GM23338 (cell line): ENCODE results near the gene CCDC57. TPM values are rescaled to one million over a fixed set of nuclear protein-coding genes. Genes with fewer than 3 reads are reported as not detected.

Source experiments
- ATAC-seq: fragments of 200-7000 bp; cut with Tn5 transposase; 3 replicates; pipeline ENCODE4 v1.9.1; 2020
- DNase-seq: peaks from one replicate; pipeline ENCODE4 v3.0.0-alpha.2; 2015; ENCODE audit warnings: low spot score
- H2AFZ ChIP-seq: fragments of 200-600 bp; sonication (generic); 2 replicates; pipeline ENCODE4 v1.8.0; 2016; ENCODE audit warnings: antibody characterized with exemption, mild to moderate bottlenecking, moderate library complexity
- H3F3A ChIP-seq: fragments of 200-600 bp; sonication (generic); replicated peaks from 2 replicates; pipeline ENCODE4 v1.8.0; 2017; ENCODE audit warnings: antibody characterized with exemption, mixed run types, low read depth
- H3K27ac ChIP-seq: fragments of 200-600 bp; sonication (generic); 2 replicates; pipeline ENCODE4 v1.6.1; 2016; ENCODE audit warnings: low read depth
- H3K27me3 ChIP-seq: fragments of 200-600 bp; sonication (generic); 2 replicates; pipeline ENCODE4 v1.8.0; 2016; ENCODE audit warnings: mild to moderate bottlenecking, mixed run types, moderate library complexity; ENCODE audit not compliant: insufficient read depth
- H3K36me3 ChIP-seq: fragments of 200-600 bp; sonication (generic); 2 replicates; pipeline ENCODE4 v1.8.0; 2016; ENCODE audit warnings: mild to moderate bottlenecking; ENCODE audit not compliant: insufficient read depth
- H3K4me1 ChIP-seq: fragments of 200-600 bp; sonication (generic); 2 replicates; pipeline ENCODE4 v1.8.0; 2016; ENCODE audit warnings: mild to moderate bottlenecking, moderate library complexity; ENCODE audit not compliant: insufficient read depth
- H3K4me2 ChIP-seq: fragments of 200-600 bp; sonication (generic); 2 replicates; pipeline ENCODE4 v1.7.1; 2017; ENCODE audit warnings: mixed run types
- H3K4me3 ChIP-seq: fragments of 200-600 bp; sonication (generic); 2 replicates; pipeline ENCODE4 v1.6.1; 2016; ENCODE audit warnings: mixed run types
- H3K79me2 ChIP-seq: fragments of 200-600 bp; sonication (generic); replicated peaks from 2 replicates; pipeline ENCODE4 v1.8.0; 2017; ENCODE audit warnings: mild to moderate bottlenecking; ENCODE audit not compliant: insufficient read depth
- H3K9me2 ChIP-seq: fragments of 200-600 bp; sonication (generic); 2 replicates; pipeline ENCODE4 v1.8.0; 2017; ENCODE audit not compliant: insufficient read depth
- H4K20me1 ChIP-seq: fragments of 200-600 bp; sonication (generic); replicated peaks from 2 replicates; pipeline ENCODE4 v1.8.0; 2017; ENCODE audit warnings: mild to moderate bottlenecking; ENCODE audit not compliant: insufficient read depth
- H3K27ac Mint-ChIP-seq: 2 replicates; pipeline ENCODE4 v1.8.0; 2020; ENCODE audit warnings: inconsistent platforms, mild to moderate bottlenecking, moderate library complexity, mixed read lengths
- H3K27me3 Mint-ChIP-seq: 3 replicates; pipeline ENCODE4 v1.8.0; 2022; ENCODE audit warnings: low read depth, mild to moderate bottlenecking, moderate library complexity, mixed read lengths, inconsistent platforms; ENCODE audit not compliant: insufficient read depth, poor library complexity
- H3K36me3 Mint-ChIP-seq: 3 replicates; pipeline ENCODE4 v1.8.0; 2021; ENCODE audit warnings: low read depth, mild to moderate bottlenecking, inconsistent platforms, moderate library complexity, mixed read lengths
- H3K4me1 Mint-ChIP-seq: 3 replicates; pipeline ENCODE4 v1.8.0; 2020; ENCODE audit warnings: mild to moderate bottlenecking, inconsistent platforms, mixed read lengths
- H3K4me3 Mint-ChIP-seq: 3 replicates; pipeline ENCODE4 v1.8.0; 2021; ENCODE audit warnings: moderate library complexity, mild to moderate bottlenecking, inconsistent platforms, mixed read lengths
- H3K9me3 Mint-ChIP-seq: 3 replicates; pipeline ENCODE4 v1.8.0; 2020; ENCODE audit warnings: moderate library complexity, mild to moderate bottlenecking, inconsistent platforms, mixed read lengths
- CREB1 ChIP-seq: fragments of 250-450 bp; sonication (Bioruptor Pico); IDR thresholded peaks from 2 replicates; pipeline ENCODE4 v1.5.0; 2020; ENCODE audit warnings: low read depth, mild to moderate bottlenecking, moderate library complexity
- EZH2 ChIP-seq: fragments of 200-600 bp; sonication (generic); IDR thresholded peaks from one replicate; pipeline ENCODE4 v1.8.0; 2017; ENCODE audit warnings: antibody characterized with exemption, mild to moderate bottlenecking, low read depth; ENCODE audit not compliant: unreplicated experiment
- EZH2phosphoT487 ChIP-seq: fragments of 200-600 bp; sonication (generic); IDR thresholded peaks from one replicate; pipeline ENCODE4 v1.8.1; 2018; ENCODE audit warnings: antibody characterized with exemption; ENCODE audit not compliant: unreplicated experiment
- JUNB ChIP-seq: IDR thresholded peaks from one replicate; pipeline ENCODE4 v1.6.1; 2016; ENCODE audit warnings: antibody characterized with exemption; ENCODE audit not compliant: unreplicated experiment
- NANOG ChIP-seq: IDR thresholded peaks from 2 replicates; pipeline ENCODE4 v1.6.1; 2016; ENCODE audit warnings: antibody characterized with exemption, borderline replicate concordance
- POLR2AphosphoS5 ChIP-seq: IDR thresholded peaks from 2 replicates; pipeline ENCODE4 v1.6.1; 2016; ENCODE audit warnings: antibody characterized with exemption, low read depth
- STAT1 ChIP-seq: IDR thresholded peaks from one replicate; pipeline ENCODE4 v1.6.1; 2016; ENCODE audit warnings: antibody characterized with exemption; ENCODE audit not compliant: unreplicated experiment
- ZNF114 ChIP-seq: fragments of 250-450 bp; sonication (Bioruptor Pico); IDR thresholded peaks from 2 replicates; pipeline ENCODE4 v1.5.0; 2020; ENCODE audit warnings: mild to moderate bottlenecking, moderate library complexity
- ZNF331 ChIP-seq: fragments of 250-450 bp; sonication (Bioruptor Pico); IDR thresholded peaks from 2 replicates; pipeline ENCODE4 v1.5.0; 2020; ENCODE audit warnings: low read depth, mild to moderate bottlenecking, moderate library complexity
- polyA plus RNA-seq: library from polyadenylated mRNA; unstranded; fragments of >200 nt; fragmentation: Nextera tagmentation; extraction: Ambion mirVana; gene quantifications from 2 replicates; pipeline ENCODE4 v1.2.1, GENCODE V29; 2016
- total RNA-seq: library from RNA; depleted of rRNA; stranded (reverse); fragments of >200 nt; shearing (Covaris generic); gene quantifications from 2 replicates; pipeline ENCODE4 v1.2.3, GENCODE V29; 2014
- TF ChIP-seq, protein P1 (sequence below): IDR thresholded peaks from 2 replicates; pipeline ENCODE4 v1.6.1; 2016; ENCODE audit warnings: antibody characterized with exemption
- TF ChIP-seq, protein P2 (sequence below): fragments of 250-450 bp; sonication (Bioruptor Pico); IDR thresholded peaks from 2 replicates; pipeline ENCODE4 v1.5.0; 2020; ENCODE audit warnings: mild to moderate bottlenecking, moderate library complexity
- TF ChIP-seq, protein P3 (sequence below), 2 experiments: fragments of 200-600 bp in 1 of 2; sonication (generic) in 1 of 2; conservative IDR thresholded peaks; 2 replicates each; pipeline versions ENCODE4 v1.5.1 to v1.6.1; 2016 to 2017; ENCODE audit warnings: antibody characterized with exemption in 2 of 2, low read depth in 2 of 2, mild to moderate bottlenecking in 2 of 2, moderate library complexity in 1 of 2
- TF ChIP-seq, protein P4 (sequence below): IDR thresholded peaks from one replicate; pipeline ENCODE4 v1.6.1; 2018; ENCODE audit warnings: antibody characterized with exemption; ENCODE audit not compliant: unreplicated experiment

Gene CCDC57
- total and polyA plus RNA-seq, 2 experiments from 2014 or later: 7.0 to 16.3 TPM

DNA sequence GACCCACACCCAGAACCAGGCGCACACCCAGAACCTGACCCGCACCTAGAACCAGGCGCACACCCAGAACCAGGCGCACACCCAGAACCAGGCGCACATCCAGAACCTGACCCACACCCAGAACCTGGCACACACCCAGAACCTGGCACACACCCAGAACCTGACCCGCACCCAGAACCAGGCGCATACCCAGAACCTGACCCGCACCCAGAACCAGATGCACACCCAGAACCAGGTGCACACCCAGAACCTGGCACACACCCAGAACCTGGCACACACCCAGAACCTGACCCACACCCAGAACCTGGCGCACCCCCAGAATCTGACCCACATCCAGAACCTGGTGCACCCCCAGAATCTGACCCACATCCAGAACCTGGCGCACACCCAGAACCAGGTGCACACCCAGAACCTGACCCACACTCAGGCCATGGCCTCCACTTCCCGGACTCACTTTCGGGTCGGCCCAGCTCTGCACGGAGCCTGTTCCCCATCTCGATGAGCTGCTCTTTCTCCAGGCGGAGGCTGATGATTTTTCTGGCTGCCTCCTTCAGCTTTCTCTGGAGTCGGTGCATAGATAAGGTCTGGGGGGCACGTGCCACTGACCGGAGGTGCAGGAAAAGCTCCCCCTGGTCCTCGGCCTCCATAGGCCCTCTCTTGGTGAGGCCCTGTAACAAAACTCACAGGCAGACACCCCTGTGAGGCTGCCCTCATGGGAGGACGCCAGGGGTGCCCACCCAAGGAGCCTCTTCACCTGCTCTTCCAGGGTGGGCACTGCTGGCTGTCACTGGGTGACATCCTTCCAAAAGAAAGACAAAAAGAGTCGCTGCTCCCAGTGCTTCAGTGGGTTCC lies 61.3 kb downstream of the CCDC57 start:
- Histone ChIP-seq H3F3A (no peaks in the 10 kb centered on the region), H2AFZ (no peak overlapping the region), H4K20me1 (no peaks in the 10 kb centered on the region; the same call in 1 of the 2 replicates), H3K27me3 (no peaks in the 10 kb centered on the region), H3K4me3 (no peak overlapping the region), H3K4me1 (no peaks in the 10 kb centered on the region), H3K27ac (no peak overlapping the region), H3K79me2 (no peaks in the 10 kb centered on the region), H3K9me2 (no peaks in the 10 kb centered on the region), H3K4me2 (no peak overlapping the region), H3K36me3 (no peaks in the 10 kb centered on the region)
- DNase-seq (no peak), ATAC-seq (no peak)
- Mint-ChIP-seq H3K36me3 (peaks cover 22% of the 10 kb centered on the region), H3K4me1 (no peaks in the 10 kb centered on the region), H3K27ac (no peak overlapping the region), H3K27me3 (peaks cover 14% of the 10 kb centered on the region), H3K9me3 (peaks cover 19% of the 10 kb centered on the region), H3K4me3 (no peak overlapping the region)
- TF ChIP-seq, protein P1, sequence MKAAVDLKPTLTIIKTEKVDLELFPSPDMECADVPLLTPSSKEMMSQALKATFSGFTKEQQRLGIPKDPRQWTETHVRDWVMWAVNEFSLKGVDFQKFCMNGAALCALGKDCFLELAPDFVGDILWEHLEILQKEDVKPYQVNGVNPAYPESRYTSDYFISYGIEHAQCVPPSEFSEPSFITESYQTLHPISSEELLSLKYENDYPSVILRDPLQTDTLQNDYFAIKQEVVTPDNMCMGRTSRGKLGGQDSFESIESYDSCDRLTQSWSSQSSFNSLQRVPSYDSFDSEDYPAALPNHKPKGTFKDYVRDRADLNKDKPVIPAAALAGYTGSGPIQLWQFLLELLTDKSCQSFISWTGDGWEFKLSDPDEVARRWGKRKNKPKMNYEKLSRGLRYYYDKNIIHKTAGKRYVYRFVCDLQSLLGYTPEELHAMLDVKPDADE: no peak
- TF ChIP-seq NANOG (no peak), POLR2AphosphoS5 (no peak), ZNF114 (CRISPR knock-in tag) (no peak), EZH2phosphoT487 (no peak), ZNF331 (CRISPR knock-in tag) (no peak), JUNB (no peak), EZH2 (no peak), STAT1 (no peak), CREB1 (no peak)
- TF ChIP-seq, protein P2, sequence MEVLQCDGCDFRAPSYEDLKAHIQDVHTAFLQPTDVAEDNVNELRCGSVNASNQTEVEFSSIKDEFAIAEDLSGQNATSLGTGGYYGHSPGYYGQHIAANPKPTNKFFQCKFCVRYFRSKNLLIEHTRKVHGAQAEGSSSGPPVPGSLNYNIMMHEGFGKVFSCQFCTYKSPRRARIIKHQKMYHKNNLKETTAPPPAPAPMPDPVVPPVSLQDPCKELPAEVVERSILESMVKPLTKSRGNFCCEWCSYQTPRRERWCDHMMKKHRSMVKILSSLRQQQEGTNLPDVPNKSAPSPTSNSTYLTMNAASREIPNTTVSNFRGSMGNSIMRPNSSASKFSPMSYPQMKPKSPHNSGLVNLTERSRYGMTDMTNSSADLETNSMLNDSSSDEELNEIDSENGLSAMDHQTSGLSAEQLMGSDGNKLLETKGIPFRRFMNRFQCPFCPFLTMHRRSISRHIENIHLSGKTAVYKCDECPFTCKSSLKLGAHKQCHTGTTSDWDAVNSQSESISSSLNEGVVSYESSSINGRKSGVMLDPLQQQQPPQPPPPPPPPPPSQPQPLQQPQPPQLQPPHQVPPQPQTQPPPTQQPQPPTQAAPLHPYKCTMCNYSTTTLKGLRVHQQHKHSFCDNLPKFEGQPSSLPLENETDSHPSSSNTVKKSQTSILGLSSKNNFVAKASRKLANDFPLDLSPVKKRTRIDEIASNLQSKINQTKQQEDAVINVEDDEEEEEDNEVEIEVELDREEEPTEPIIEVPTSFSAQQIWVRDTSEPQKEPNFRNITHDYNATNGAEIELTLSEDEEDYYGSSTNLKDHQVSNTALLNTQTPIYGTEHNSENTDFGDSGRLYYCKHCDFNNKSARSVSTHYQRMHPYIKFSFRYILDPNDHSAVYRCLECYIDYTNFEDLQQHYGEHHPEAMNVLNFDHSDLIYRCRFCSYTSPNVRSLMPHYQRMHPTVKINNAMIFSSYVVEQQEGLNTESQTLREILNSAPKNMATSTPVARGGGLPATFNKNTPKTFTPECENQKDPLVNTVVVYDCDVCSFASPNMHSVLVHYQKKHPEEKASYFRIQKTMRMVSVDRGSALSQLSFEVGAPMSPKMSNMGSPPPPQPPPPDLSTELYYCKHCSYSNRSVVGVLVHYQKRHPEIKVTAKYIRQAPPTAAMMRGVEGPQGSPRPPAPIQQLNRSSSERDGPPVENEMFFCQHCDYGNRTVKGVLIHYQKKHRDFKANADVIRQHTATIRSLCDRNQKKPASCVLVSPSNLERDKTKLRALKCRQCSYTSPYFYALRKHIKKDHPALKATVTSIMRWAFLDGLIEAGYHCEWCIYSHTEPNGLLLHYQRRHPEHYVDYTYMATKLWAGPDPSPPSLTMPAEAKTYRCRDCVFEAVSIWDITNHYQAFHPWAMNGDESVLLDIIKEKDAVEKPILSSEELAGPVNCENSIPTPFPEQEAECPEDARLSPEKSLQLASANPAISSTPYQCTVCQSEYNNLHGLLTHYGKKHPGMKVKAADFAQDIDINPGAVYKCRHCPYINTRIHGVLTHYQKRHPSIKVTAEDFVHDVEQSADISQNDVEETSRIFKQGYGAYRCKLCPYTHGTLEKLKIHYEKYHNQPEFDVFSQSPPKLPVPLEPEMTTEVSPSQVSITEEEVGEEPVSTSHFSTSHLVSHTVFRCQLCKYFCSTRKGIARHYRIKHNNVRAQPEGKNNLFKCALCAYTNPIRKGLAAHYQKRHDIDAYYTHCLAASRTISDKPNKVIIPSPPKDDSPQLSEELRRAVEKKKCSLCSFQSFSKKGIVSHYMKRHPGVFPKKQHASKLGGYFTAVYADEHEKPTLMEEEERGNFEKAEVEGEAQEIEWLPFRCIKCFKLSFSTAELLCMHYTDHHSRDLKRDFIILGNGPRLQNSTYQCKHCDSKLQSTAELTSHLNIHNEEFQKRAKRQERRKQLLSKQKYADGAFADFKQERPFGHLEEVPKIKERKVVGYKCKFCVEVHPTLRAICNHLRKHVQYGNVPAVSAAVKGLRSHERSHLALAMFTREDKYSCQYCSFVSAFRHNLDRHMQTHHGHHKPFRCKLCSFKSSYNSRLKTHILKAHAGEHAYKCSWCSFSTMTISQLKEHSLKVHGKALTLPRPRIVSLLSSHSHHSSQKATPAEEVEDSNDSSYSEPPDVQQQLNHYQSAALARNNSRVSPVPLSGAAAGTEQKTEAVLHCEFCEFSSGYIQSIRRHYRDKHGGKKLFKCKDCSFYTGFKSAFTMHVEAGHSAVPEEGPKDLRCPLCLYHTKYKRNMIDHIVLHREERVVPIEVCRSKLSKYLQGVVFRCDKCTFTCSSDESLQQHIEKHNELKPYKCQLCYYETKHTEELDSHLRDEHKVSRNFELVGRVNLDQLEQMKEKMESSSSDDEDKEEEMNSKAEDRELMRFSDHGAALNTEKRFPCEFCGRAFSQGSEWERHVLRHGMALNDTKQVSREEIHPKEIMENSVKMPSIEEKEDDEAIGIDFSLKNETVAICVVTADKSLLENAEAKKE (CRISPR knock-in tag): no peak
- TF ChIP-seq, protein P3, sequence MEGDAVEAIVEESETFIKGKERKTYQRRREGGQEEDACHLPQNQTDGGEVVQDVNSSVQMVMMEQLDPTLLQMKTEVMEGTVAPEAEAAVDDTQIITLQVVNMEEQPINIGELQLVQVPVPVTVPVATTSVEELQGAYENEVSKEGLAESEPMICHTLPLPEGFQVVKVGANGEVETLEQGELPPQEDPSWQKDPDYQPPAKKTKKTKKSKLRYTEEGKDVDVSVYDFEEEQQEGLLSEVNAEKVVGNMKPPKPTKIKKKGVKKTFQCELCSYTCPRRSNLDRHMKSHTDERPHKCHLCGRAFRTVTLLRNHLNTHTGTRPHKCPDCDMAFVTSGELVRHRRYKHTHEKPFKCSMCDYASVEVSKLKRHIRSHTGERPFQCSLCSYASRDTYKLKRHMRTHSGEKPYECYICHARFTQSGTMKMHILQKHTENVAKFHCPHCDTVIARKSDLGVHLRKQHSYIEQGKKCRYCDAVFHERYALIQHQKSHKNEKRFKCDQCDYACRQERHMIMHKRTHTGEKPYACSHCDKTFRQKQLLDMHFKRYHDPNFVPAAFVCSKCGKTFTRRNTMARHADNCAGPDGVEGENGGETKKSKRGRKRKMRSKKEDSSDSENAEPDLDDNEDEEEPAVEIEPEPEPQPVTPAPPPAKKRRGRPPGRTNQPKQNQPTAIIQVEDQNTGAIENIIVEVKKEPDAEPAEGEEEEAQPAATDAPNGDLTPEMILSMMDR (conservative IDR thresholded peaks at IDR 0.05; ENCODE audit: low read depth in 2 of 2): no peak
- TF ChIP-seq, protein P4, sequence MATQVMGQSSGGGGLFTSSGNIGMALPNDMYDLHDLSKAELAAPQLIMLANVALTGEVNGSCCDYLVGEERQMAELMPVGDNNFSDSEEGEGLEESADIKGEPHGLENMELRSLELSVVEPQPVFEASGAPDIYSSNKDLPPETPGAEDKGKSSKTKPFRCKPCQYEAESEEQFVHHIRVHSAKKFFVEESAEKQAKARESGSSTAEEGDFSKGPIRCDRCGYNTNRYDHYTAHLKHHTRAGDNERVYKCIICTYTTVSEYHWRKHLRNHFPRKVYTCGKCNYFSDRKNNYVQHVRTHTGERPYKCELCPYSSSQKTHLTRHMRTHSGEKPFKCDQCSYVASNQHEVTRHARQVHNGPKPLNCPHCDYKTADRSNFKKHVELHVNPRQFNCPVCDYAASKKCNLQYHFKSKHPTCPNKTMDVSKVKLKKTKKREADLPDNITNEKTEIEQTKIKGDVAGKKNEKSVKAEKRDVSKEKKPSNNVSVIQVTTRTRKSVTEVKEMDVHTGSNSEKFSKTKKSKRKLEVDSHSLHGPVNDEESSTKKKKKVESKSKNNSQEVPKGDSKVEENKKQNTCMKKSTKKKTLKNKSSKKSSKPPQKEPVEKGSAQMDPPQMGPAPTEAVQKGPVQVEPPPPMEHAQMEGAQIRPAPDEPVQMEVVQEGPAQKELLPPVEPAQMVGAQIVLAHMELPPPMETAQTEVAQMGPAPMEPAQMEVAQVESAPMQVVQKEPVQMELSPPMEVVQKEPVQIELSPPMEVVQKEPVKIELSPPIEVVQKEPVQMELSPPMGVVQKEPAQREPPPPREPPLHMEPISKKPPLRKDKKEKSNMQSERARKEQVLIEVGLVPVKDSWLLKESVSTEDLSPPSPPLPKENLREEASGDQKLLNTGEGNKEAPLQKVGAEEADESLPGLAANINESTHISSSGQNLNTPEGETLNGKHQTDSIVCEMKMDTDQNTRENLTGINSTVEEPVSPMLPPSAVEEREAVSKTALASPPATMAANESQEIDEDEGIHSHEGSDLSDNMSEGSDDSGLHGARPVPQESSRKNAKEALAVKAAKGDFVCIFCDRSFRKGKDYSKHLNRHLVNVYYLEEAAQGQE: no peak
